Activated gamma-delta T cell treated with anti-CD3 and anti-CD28 coated beads, Interleukin-2, amount 50 U/mL, for 16 hours (primary cell): ENCODE measurements around the gene FGF2.
"Not testable (repeated sequence)": the region's sequence is repeated elsewhere in the genome, so short reads cannot be mapped to it uniquely, and the experiment has no call there.

Experiments used
- DNase-seq: peaks from one replicate; pipeline ENCODE4 v3.0.0-alpha.2; 2020; ENCODE audit warnings: low read depth

FGF2 gene

GRCh38 chr4:122930862-122931261, 104.2 kb downstream of the FGF2 start:
- no peak for DNase-seq

GRCh38 chr4:122932763-122933162, 106.1 kb downstream of the FGF2 start:
- no peak for DNase-seq

GRCh38 chr4:122945136-122945535, 118.5 kb downstream of the FGF2 start:
- DNase-seq = not testable (repeated sequence)

GRCh38 chr4:122946142-122946541, 119.5 kb downstream of the FGF2 start:
- no peak for DNase-seq
